GM12878 (cell line): ENCODE results near the gene CCDC88C. TPM values are rescaled to one million over a fixed set of nuclear protein-coding genes. Genes with fewer than 3 reads are reported as not detected.

Experiments
- ATAC-seq: fragments of 200-7000 bp; cut with Tn5 transposase; 3 replicates; pipeline ENCODE4 v1.9.1; 2020; ENCODE audit warnings: mild to moderate bottlenecking, moderate library complexity
- BruUV-seq: library from RNA; stranded (reverse); fragments of 400-500 nt; replicated peaks from 2 replicates; lab custom pipeline; 2021; lab: Mats Ljungman, UMichigan
- CTCF ChIA-PET: fragments of 300-600 bp; sonication (Branson Sonifier 250); formaldehyde crosslinking; extraction: SDS; loops from one replicate; lab custom pipeline; 2021; ENCODE audit warnings: inconsistent platforms; lab: Yijun Ruan, JAX
- POLR2A ChIA-PET: fragments of 350-600 bp; formaldehyde crosslinking; extraction: SDS; loops from one replicate; lab custom pipeline; 2021; ENCODE audit warnings: inconsistent platforms; lab: Charles Lee
- RAD21 ChIA-PET: fragments of 300-600 bp; sonication (Branson Sonifier 250); formaldehyde crosslinking; loops from one replicate; lab custom pipeline; 2023; ENCODE audit warnings: antibody characterized with exemption; ENCODE audit not compliant: unreplicated experiment; lab: Charles Lee
- SMC1A ChIA-PET: fragments of 300-600 bp; sonication (Branson Sonifier 250); formaldehyde crosslinking; loops from one replicate; lab custom pipeline; 2023; ENCODE audit not compliant: unreplicated experiment, uncharacterized antibody; lab: Charles Lee
- DNase-seq: peaks from one replicate; pipeline ENCODE4 v3.0.0-alpha.2; 2011; ENCODE audit warnings: low read depth, low spot score
- FAIRE-seq: peaks from 3 replicates; lab custom pipeline; 2011; peaks lifted over from hg19 to GRCh38; lab: Jason Lieb, UNC
- H2AFZ ChIP-seq: 2 replicates; pipeline ENCODE4 v1.6.0; 2011; ENCODE audit warnings: low read depth, low read length, control low read depth; ENCODE audit not compliant: control insufficient read depth
- H3K27ac ChIP-seq: 2 replicates; pipeline ENCODE4 v1.5.1; 2011; ENCODE audit warnings: control low read depth; ENCODE audit not compliant: control insufficient read depth, insufficient read depth
- H3K27me3 ChIP-seq, 2 experiments: replicated peaks in 1 of 2; 2 replicates each; pipeline versions ENCODE4 v1.6.0 to v1.6.1; 2011; ENCODE audit warnings: low read length in 1 of 2; ENCODE audit not compliant: control insufficient read depth in 2 of 2, insufficient read depth in 2 of 2
- H3K36me3 ChIP-seq, 2 experiments: 2 replicates each; pipeline ENCODE4 v1.5.1; 2011; ENCODE audit warnings: low read length in 1 of 2; ENCODE audit not compliant: control insufficient read depth in 2 of 2, insufficient read depth in 2 of 2
- H3K4me1 ChIP-seq: 2 replicates; pipeline ENCODE4 v1.6.1; 2011; ENCODE audit warnings: mild to moderate bottlenecking, low read length, moderate library complexity, mixed read lengths; ENCODE audit not compliant: control insufficient read depth, insufficient read depth
- H3K4me2 ChIP-seq: 2 replicates; pipeline ENCODE4 v1.6.0; 2011; ENCODE audit warnings: control low read depth; ENCODE audit not compliant: control insufficient read depth, insufficient read depth
- H3K4me3 ChIP-seq: fragments of 200-600 bp; sonication (generic); 2 replicates; pipeline ENCODE4 v1.5.1; 2016
- H3K79me2 ChIP-seq: 2 replicates; pipeline ENCODE4 v1.6.0; 2011; ENCODE audit warnings: low read length; ENCODE audit not compliant: control insufficient read depth, insufficient read depth
- H3K9ac ChIP-seq: 2 replicates; pipeline ENCODE4 v1.8.0; 2011; ENCODE audit warnings: low read length, control low read depth, mixed read lengths; ENCODE audit not compliant: control insufficient read depth, insufficient read depth
- H3K9me3 ChIP-seq: replicated peaks from 3 replicates; pipeline ENCODE4 v1.5.1; 2011; ENCODE audit warnings: mild to moderate bottlenecking, low read length; ENCODE audit not compliant: control insufficient read depth, insufficient read depth
- H4K20me1 ChIP-seq: 2 replicates; pipeline ENCODE4 v1.6.0; 2011; ENCODE audit not compliant: control insufficient read depth, insufficient read depth
- IRF3 ChIP-seq: fragments of 450-650 bp; IDR thresholded peaks from 2 replicates; pipeline ENCODE4 v1.6.1; 2014; ENCODE audit warnings: mild to moderate bottlenecking
- MTA3 ChIP-seq: IDR thresholded peaks from 2 replicates; pipeline ENCODE4 v1.6.1; 2012; ENCODE audit warnings: low read length, inconsistent platforms, borderline replicate concordance
- SPI1 ChIP-seq: IDR thresholded peaks from 2 replicates; pipeline ENCODE4 v1.6.1; 2011; ENCODE audit warnings: low read depth, mild to moderate bottlenecking, low read length, moderate library complexity, borderline replicate concordance; ENCODE audit not compliant: insufficient read depth
- SUPT20H ChIP-seq: IDR thresholded peaks from 2 replicates; pipeline ENCODE4 v1.6.1; 2011; ENCODE audit warnings: low read depth, mild to moderate bottlenecking, low read length, moderate library complexity, borderline replicate concordance; ENCODE audit not compliant: control insufficient read depth
- TARDBP ChIP-seq: IDR thresholded peaks from 2 replicates; pipeline ENCODE4 v1.6.1; 2016; ENCODE audit warnings: borderline replicate concordance
- WRNIP1 ChIP-seq: IDR thresholded peaks from 2 replicates; pipeline ENCODE4 v1.6.1; 2011; ENCODE audit warnings: low read depth, low read length, improper control_type of control experiment, borderline replicate concordance
- WGBS: methylation state at CpG from one replicate; pipeline ENCODE4 v1.1.6; 2016; ENCODE audit warnings: low lambda C conversion rate; ENCODE audit not compliant: insufficient replicate concordance, insufficient coverage; ENCODE audit errors: missing lambda C conversion rate; 5-methylcytosine and 5-hydroxymethylcytosine counted together
- in situ Hi-C: fragments of 300-500 bp; cut with MboI; formaldehyde crosslinking; loops from 9 replicates; pipeline ENCODE4 v1.14.3; 2018; ENCODE audit warnings: mixed read lengths
- intact Hi-C: fragments of 100-400 bp; cut with micrococcal nuclease; formaldehyde crosslinking; loops from one replicate; pipeline ENCODE4 v1.14.2; 2022; ENCODE audit not compliant: unreplicated experiment
- polyA plus RNA-seq, 11 experiments: library from polyadenylated mRNA; depleted of rRNA in 4 of 11; unstranded in 6 of 11; stranded (reverse) in 5 of 11; fragments of >200 nt; fragmentation: Nextera tagmentation in 4 of 11; fragmentation: Illumina TruSeq in 1 of 11; extraction: Ambion mirVana in 4 of 11; extraction: Trizol in 1 of 11; gene quantifications; 1 replicate in 1 of 11; 2 replicates in 10 of 11; pipeline versions ENCODE4 v1.2.1 to v1.2.3, GENCODE V29; 2011 to 2016; ENCODE audit warnings: inconsistent platforms in 2 of 11, missing spikeins in 2 of 11, low read depth in 1 of 11
- total RNA-seq, 4 experiments: library from RNA; depleted of rRNA in 3 of 4; stranded (reverse); fragments of >200 nt in 3 of 4; fragmentation: Illumina TruSeq in 1 of 4; extraction: Trizol in 1 of 4; gene quantifications; 2 replicates each; pipeline versions ENCODE4 v1.2.1 to v1.2.3, GENCODE V29; 2013 to 2021

The CCDC88C gene
- total and polyA plus RNA-seq, 10 of the 15 experiments (the other 5 are each of a cell fraction or from before 2014, with no cell fraction given) = 4.0 to 79.6 (median 36.6) TPM

GRCh38 chr14:91256661-91257060 lies 161.0 kb downstream of the CCDC88C start:
- no peak overlapping the region for H3K27ac ChIP-seq
- no peak for ATAC-seq
- WGBS = 10% methylated on average over 1 of the region's 1 CpG
- TF ChIP-seq SUPT20H = no peak
- no peak for TF ChIP-seq IRF3
- no peak for TF ChIP-seq WRNIP1
- TF ChIP-seq MTA3 = no peak
- TF ChIP-seq TARDBP = no peak
- no peak for TF ChIP-seq SPI1
- TF ChIP-seq, all 136 proteins: peak for 0
- CTCF ChIA-PET = interaction anchor here (0.8 to 1.6 kb wide), 6 partner anchors 10 to 83 kb away, joined by 3 to 7 read pairs (median 4); no protein-coding TSS in a partner anchor
- RAD21 ChIA-PET = interaction anchor here (2.2 to 2.3 kb wide), 2 partner anchors 12 to 14 kb away, joined by 6 to 7 read pairs; partner anchors contain the start of gene GPR68
- SMC1A ChIA-PET = interaction anchor here (1.5 to 3.6 kb wide), 5 partner anchors 14 to 44 kb away, joined by 3 to 21 read pairs (median 6); partner anchors contain the start of gene GPR68
- Histone ChIP-seq H2AFZ (no peak overlapping the region), H3K4me2 (no peak overlapping the region), H3K4me1 (peaks cover 18% of the 10 kb centered on the region), H3K79me2 (no peaks in the 10 kb centered on the region), H3K36me3 (no peaks in the 10 kb centered on the region), H3K4me3 (no peak overlapping the region), H3K9ac (no peak overlapping the region), H4K20me1 (no peaks in the 10 kb centered on the region), H3K9me3 (no peaks in the 10 kb centered on the region), H3K27me3 (no peaks in the 10 kb centered on the region)
- DNase-seq (no peak), FAIRE-seq (no peak)
- intact Hi-C loops (no loop called here), in situ Hi-C loops (no loop called here)
- no TSS peak for BruUV-seq
- POLR2A ChIA-PET = interaction anchor here (1.6 kb wide), 1 partner anchor 13 kb away, joined by 5 read pairs; the partner anchor contains the start of gene GPR68
